ENCODE measurements around the gene PAQR5.

- TF ChIP-seq POLR2AphosphoS5 (IDR thresholded peaks at IDR 0.05; ENCODE audit: low read depth, low read length) (no peak), POLR2A (IDR thresholded peaks at IDR 0.05; ENCODE audit: low read depth, low read length) (no peak)
Measured at GRCh38 chr15:69357773-69358771, 59.4 kb downstream of the PAQR5 start.
